Fibroblast of villous mesenchyme (primary cell): ENCODE measurements around the gene RRAGC. TPM values are rescaled to one million over a fixed set of nuclear protein-coding genes. Genes with fewer than 3 reads are reported as not detected.

ENCODE experiments used
- DNase-seq: peaks from one replicate; pipeline ENCODE4 v3.0.0-alpha.2; 2010; ENCODE audit warnings: low read depth
- H3K4me3 ChIP-seq: 2 replicates; pipeline ENCODE4 v1.5.1; 2011; ENCODE audit warnings: low read depth, mild to moderate bottlenecking, low read length
- CTCF ChIP-seq: IDR thresholded peaks from 2 replicates; pipeline ENCODE4 v1.5.1; 2012; ENCODE audit warnings: low read depth, mild to moderate bottlenecking, low read length; ENCODE audit not compliant: insufficient read depth
- total RNA-seq: library from RNA; depleted of rRNA; stranded (reverse); fragments of >200 nt; gene quantifications from 2 replicates; pipeline ENCODE4 v1.2.3, GENCODE V29; 2012

RRAGC gene
- 21.2 and 25.1 TPM in 2 replicates for total RNA-seq

GRCh38 chr1:38859561-38860453, at the start of gene RRAGC:
RRAGC (minus strand) TSS chr1:38859772; CDS start chr1:38859646, 126 bp downstream.
- TF ChIP-seq CTCF: no peak
- peak; percentile 99 for DNase-seq

GRCh38 chr1:38908821-38909220, 49.2 kb upstream of the RRAGC start:
- H3K4me3 ChIP-seq: no peak overlapping the region
- TF ChIP-seq CTCF: no peak
- no peak for DNase-seq

More at GRCh38 chr1:38859561-38860453, at the start of gene RRAGC:
- peak within 1 kb of the TSS; percentile 86 for H3K4me3 ChIP-seq

- no peak for DNase-seq
- no peak overlapping the region for H3K4me3 ChIP-seq
- no peak for TF ChIP-seq CTCF
Observed at GRCh38 chr1:38905985-38906384, 46.4 kb upstream of the RRAGC start.

DNA sequence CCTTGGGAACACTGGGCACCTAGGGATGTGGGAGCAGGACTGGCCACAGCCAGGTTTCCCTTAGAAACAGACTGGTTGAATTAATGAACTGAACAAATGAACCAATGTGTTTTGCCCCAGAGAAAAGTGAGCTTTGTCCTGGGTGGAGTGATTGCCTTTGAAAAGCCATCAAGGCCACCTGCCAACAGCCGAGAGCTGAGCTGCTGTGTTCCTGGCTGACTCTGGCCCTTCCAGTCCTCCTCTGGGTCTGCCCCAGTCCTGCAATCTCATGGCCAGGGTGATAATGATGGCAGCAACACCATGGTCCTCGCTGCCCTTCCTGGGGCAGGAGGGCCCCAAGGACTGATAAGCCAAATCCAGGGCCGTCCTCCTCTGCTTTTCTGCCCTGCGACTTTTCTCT, 40.0 kb upstream of the RRAGC start:
- H3K4me3 ChIP-seq: no peak overlapping the region
- no peak for TF ChIP-seq CTCF
- no peak for DNase-seq

GRCh38 chr1:38898653-38899230, 39.2 kb upstream of the RRAGC start:
- TF ChIP-seq CTCF: no peak
- no peak for DNase-seq
- no peak overlapping the region for H3K4me3 ChIP-seq

- H3K4me3 ChIP-seq: no peak overlapping the region
- no peak for DNase-seq
- TF ChIP-seq CTCF: no peak
Observed at GRCh38 chr1:38896169-38896568, 36.6 kb upstream of the RRAGC start.
